SK-N-SH treated with all-trans-retinoic acid at 6 μM for 48 hours (cell line): Measurements from ENCODE around the gene STT3A.

ENCODE experiments used
- ATAC-seq: fragments of 200-7000 bp; cut with Tn5 transposase; 3 replicates; pipeline ENCODE4 v1.9.1; 2020; ENCODE audit warnings: mild to moderate bottlenecking, moderate library complexity
- ARNTL ChIP-seq: fragments of 450-650 bp; formaldehyde crosslinking; IDR thresholded peaks from 2 replicates; pipeline ENCODE4 v1.5.0; 2020; ENCODE audit warnings: low read depth, mild to moderate bottlenecking, moderate library complexity, borderline replicate concordance
- CREB5 ChIP-seq: fragments of 250-450 bp; sonication (Bioruptor Pico); IDR thresholded peaks from 2 replicates; pipeline ENCODE4 v1.5.1; 2020; ENCODE audit warnings: low read depth, mild to moderate bottlenecking, moderate library complexity
- CSDC2 ChIP-seq: fragments of 250-450 bp; sonication (Bioruptor Pico); IDR thresholded peaks from 2 replicates; pipeline ENCODE4 v1.5.0; 2020; ENCODE audit warnings: mild to moderate bottlenecking, moderate library complexity
- ESRRG ChIP-seq: fragments of 250-450 bp; sonication (Bioruptor Pico); IDR thresholded peaks from 2 replicates; pipeline ENCODE4 v1.6.1; 2021; ENCODE audit warnings: mild to moderate bottlenecking
- GLIS3 ChIP-seq: fragments of 250-450 bp; sonication (Bioruptor Pico); IDR thresholded peaks from 2 replicates; pipeline ENCODE4 v1.5.0; 2020; ENCODE audit warnings: mild to moderate bottlenecking, moderate library complexity
- ISL1 ChIP-seq: fragments of 250-450 bp; sonication (Bioruptor Pico); IDR thresholded peaks from 2 replicates; pipeline ENCODE4 v2.1.2; 2022; ENCODE audit warnings: mild to moderate bottlenecking, moderate library complexity
- OSR1 ChIP-seq: fragments of 250-450 bp; sonication (Bioruptor Pico); IDR thresholded peaks from 2 replicates; pipeline ENCODE4 v1.8.0; 2022; ENCODE audit warnings: moderate library complexity, mild to moderate bottlenecking, inconsistent platforms
- POU6F1 ChIP-seq: fragments of 250-450 bp; sonication (Bioruptor Pico); IDR thresholded peaks from 2 replicates; pipeline ENCODE4 v1.8.0; 2021; ENCODE audit warnings: low read depth, mild to moderate bottlenecking, moderate library complexity, borderline replicate concordance
- PPARA ChIP-seq: fragments of 250-450 bp; sonication (Bioruptor Pico); IDR thresholded peaks from 2 replicates; pipeline ENCODE4 v1.5.0; 2020; ENCODE audit warnings: mild to moderate bottlenecking, borderline replicate concordance
- RARB ChIP-seq: fragments of 250-450 bp; sonication (Bioruptor Pico); IDR thresholded peaks from 2 replicates; pipeline ENCODE4 v1.8.0; 2021; ENCODE audit warnings: mild to moderate bottlenecking, moderate library complexity
- SNAI2 ChIP-seq: fragments of 250-450 bp; sonication (Bioruptor Pico); IDR thresholded peaks from 2 replicates; pipeline ENCODE4 v1.5.0; 2020; ENCODE audit warnings: mild to moderate bottlenecking, moderate library complexity
- TCF4 ChIP-seq: fragments of 250-450 bp; sonication (Bioruptor Pico); IDR thresholded peaks from 2 replicates; pipeline ENCODE4 v1.8.0; 2021; ENCODE audit warnings: mild to moderate bottlenecking, moderate library complexity, borderline replicate concordance
- TSHZ2 ChIP-seq: fragments of 250-450 bp; sonication (Bioruptor Pico); IDR thresholded peaks from 2 replicates; pipeline ENCODE4 v1.5.0; 2020; ENCODE audit warnings: mild to moderate bottlenecking, moderate library complexity
- ZC3H10 ChIP-seq: fragments of 250-450 bp; sonication (Bioruptor Pico); IDR thresholded peaks from 2 replicates; pipeline ENCODE4 v1.5.1; 2021; ENCODE audit warnings: mild to moderate bottlenecking, moderate library complexity
- ZFP3 ChIP-seq: fragments of 250-450 bp; sonication (Bioruptor Pico); IDR thresholded peaks from 2 replicates; pipeline ENCODE4 v1.5.0; 2020; ENCODE audit warnings: mild to moderate bottlenecking, moderate library complexity
- ZFP30 ChIP-seq: fragments of 450-650 bp; formaldehyde crosslinking; IDR thresholded peaks from 2 replicates; pipeline ENCODE4 v1.5.0; 2022; ENCODE audit warnings: mild to moderate bottlenecking, moderate library complexity
- ZNF565 ChIP-seq: fragments of 450-650 bp; formaldehyde crosslinking; conservative IDR thresholded peaks from 2 replicates; pipeline ENCODE4 v1.5.0; 2020; ENCODE audit warnings: low read depth, mild to moderate bottlenecking, moderate library complexity
- ZNF70 ChIP-seq: fragments of 450-650 bp; formaldehyde crosslinking; IDR thresholded peaks from 2 replicates; pipeline ENCODE4 v1.5.0; 2020; ENCODE audit warnings: mild to moderate bottlenecking, moderate library complexity
- ZNF8 ChIP-seq: fragments of 450-650 bp; formaldehyde crosslinking; IDR thresholded peaks from 2 replicates; pipeline ENCODE4 v1.5.0; 2020; ENCODE audit warnings: mild to moderate bottlenecking, moderate library complexity
- TF ChIP-seq, protein P1 (sequence below): fragments of 250-450 bp; sonication (Bioruptor Pico); IDR thresholded peaks from 2 replicates; pipeline ENCODE4 v1.5.1; 2021; ENCODE audit warnings: mild to moderate bottlenecking, moderate library complexity

The STT3A gene

DNA sequence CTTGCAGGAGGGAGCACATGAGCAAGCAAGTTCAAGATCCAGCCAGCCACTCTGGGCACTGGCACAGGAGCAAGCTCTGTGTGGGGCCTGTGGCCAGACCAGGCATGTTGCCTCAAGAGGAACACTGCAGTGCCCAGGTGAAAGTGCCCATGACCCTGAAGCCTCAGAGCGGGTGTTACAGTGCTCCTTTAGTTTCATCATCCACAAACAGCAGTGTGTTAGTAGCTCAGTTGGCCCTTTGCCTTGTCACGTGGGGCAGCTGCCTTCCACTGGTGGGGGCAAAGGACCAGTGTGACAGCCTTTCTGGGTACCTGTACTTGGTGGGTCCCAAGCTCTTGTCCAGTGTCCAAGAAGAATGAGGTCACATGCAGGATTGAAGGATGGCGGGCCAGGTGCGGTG, 26.4 kb upstream of the STT3A start:
- ATAC-seq, result no peak
- TF ChIP-seq TCF4 (CRISPR knock-in tag), result no peak

DNA sequence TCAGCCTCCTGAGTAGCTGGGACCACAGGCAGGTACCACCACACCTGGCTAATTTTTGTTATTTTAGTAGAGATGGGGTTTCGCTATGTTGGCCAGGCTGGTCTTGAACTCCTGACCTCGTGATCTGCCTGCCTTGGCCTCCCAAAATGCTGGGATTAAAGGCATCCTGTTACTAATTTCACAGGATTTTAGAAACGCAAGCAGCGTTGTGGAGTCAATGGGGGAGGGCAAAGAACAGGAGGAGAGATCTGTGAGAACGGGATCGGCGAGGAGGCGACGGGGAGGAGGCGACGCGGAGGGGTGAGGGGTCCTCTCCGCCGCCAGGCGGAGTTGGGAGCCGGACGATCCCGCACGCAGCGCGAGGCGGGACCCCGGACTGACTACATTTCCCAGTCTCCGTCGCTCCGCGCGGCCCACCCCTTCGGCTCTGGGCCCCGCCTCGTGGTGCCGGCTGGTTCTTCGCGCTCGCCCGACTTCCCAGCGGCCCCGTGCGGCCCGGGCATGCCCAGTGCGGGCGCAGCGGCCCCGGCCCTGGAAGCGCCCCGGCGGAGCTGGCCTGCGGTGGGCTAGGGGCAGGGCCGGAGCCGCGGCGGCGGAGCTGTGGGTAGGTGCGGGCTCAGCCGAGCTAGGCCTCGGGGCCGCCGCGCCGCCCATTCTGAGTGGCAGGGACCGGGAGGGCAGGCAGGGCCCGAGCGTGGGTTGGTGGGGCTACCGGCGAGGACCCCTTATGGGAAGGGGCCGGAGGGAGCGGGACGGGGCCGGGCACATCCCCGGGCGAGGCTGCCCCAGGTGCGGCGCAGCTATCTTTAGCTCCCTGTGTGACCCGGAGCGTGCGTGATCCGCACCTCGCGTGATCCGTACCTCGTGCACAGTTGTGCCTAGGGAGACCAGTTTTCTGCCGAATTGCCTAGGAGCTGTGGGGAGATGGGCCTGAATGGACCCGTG, 23.4 kb upstream of the STT3A start, which contains the start of gene EI24:
Gene EI24, plus strand, starts transcription at position 508 of the 945 bp plus-strand sequence. CDS start 3,051 bp downstream, outside the sequence.
- ATAC-seq, result peak; percentile 99
- no peak for TF ChIP-seq GLIS3 (CRISPR knock-in tag)
- TF ChIP-seq CSDC2 (CRISPR knock-in tag), result no peak
- TF ChIP-seq TSHZ2 (CRISPR knock-in tag), result no peak
- no peak for TF ChIP-seq ZNF70
- no peak for TF ChIP-seq ZC3H10 (CRISPR knock-in tag)
- TF ChIP-seq POU6F1 (CRISPR knock-in tag), result no peak
- TF ChIP-seq PPARA, result no peak
- no peak for TF ChIP-seq ZNF8
- TF ChIP-seq ARNTL (CRISPR knock-in tag), result no peak

GRCh38 chr11:125569915-125570621, 22.6 kb upstream of the STT3A start:
- TF ChIP-seq PPARA (no peak), OSR1 (CRISPR knock-in tag) (no peak), ESRRG (CRISPR knock-in tag) (no peak), ZFP30 (no peak), ISL1 (no peak), CSDC2 (CRISPR knock-in tag) (no peak), ZFP3 (CRISPR knock-in tag) (no peak), ZNF8 (no peak), ZC3H10 (CRISPR knock-in tag) (no peak), CREB5 (CRISPR knock-in tag) (no peak), ZNF565 (CRISPR knock-in tag) (no peak), RARB (CRISPR knock-in tag) (no peak), ZNF70 (no peak)
- TF ChIP-seq, protein P1, sequence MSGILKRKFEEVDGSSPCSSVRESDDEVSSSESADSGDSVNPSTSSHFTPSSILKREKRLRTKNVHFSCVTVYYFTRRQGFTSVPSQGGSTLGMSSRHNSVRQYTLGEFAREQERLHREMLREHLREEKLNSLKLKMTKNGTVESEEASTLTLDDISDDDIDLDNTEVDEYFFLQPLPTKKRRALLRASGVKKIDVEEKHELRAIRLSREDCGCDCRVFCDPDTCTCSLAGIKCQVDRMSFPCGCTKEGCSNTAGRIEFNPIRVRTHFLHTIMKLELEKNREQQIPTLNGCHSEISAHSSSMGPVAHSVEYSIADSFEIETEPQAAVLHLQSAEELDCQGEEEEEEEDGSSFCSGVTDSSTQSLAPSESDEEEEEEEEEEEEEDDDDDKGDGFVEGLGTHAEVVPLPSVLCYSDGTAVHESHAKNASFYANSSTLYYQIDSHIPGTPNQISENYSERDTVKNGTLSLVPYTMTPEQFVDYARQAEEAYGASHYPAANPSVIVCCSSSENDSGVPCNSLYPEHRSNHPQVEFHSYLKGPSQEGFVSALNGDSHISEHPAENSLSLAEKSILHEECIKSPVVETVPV (CRISPR knock-in tag), result no peak
- ATAC-seq, result no peak

DNA sequence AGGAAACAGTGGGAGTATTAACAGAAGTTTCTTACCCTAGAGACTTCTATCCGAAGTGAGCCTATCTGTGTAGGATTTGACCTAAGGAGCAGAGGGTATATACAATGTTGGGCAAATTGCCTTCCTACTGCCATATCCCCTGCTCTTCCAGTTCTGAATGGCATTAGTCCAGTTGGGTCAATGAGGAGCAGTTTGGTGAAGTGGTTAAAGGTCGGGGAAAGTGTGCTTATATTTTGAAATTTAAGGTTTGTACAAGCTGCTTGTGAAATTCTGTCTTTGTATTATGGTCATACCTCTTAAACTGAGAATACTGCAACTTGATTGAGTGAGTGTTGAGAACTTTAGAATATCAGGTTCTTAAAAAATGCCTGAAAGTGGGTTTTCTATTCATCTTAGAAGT, 21.7 kb upstream of the STT3A start:
- no peak for ATAC-seq
- no peak for TF ChIP-seq ZFP30
- TF ChIP-seq ZNF8, result no peak
- no peak for TF ChIP-seq CREB5 (CRISPR knock-in tag)
- no peak for TF ChIP-seq ISL1
- TF ChIP-seq SNAI2 (CRISPR knock-in tag), result no peak
- no peak for TF ChIP-seq GLIS3 (CRISPR knock-in tag)
- no peak for TF ChIP-seq POU6F1 (CRISPR knock-in tag)
- no peak for TF ChIP-seq ARNTL (CRISPR knock-in tag)
- TF ChIP-seq ZC3H10 (CRISPR knock-in tag), result no peak
- TF ChIP-seq TSHZ2 (CRISPR knock-in tag), result no peak
- no peak for TF ChIP-seq ZFP3 (CRISPR knock-in tag)
- no peak for TF ChIP-seq OSR1 (CRISPR knock-in tag)
